Amniotic stem cell (primary cell): ENCODE results near the gene KLHL35.

ENCODE experiments used
- DNase-seq: peaks from one replicate; lab custom pipeline; 2025; lab: John Stamatoyannopoulos, UW

KLHL35 gene

GRCh38 chr11:75468534-75469340 lies 35.7 kb upstream of the KLHL35 start:
- no peak for DNase-seq

GRCh38 chr11:75467881-75468280 lies 34.9 kb upstream of the KLHL35 start:
- DNase-seq = no peak

GRCh38 chr11:75467311-75467710 lies 34.3 kb upstream of the KLHL35 start:
- DNase-seq = no peak

- no peak for DNase-seq
Measured at GRCh38 chr11:75465701-75466531, 32.9 kb upstream of the KLHL35 start.

- no peak for DNase-seq
Measured at GRCh38 chr11:75463106-75463774, 30.2 kb upstream of the KLHL35 start.

GRCh38 chr11:75462117-75462653 lies 29.2 kb upstream of the KLHL35 start:
- DNase-seq = no peak

- DNase-seq = no peak
Measured at GRCh38 chr11:75461151-75461550, 28.1 kb upstream of the KLHL35 start.

- no peak for DNase-seq
Measured at GRCh38 chr11:75456596-75457183, 23.7 kb upstream of the KLHL35 start.

GRCh38 chr11:75454987-75455386 lies 22.0 kb upstream of the KLHL35 start:
- DNase-seq = no peak

GRCh38 chr11:75453916-75454655 lies 21.1 kb upstream of the KLHL35 start:
- no peak for DNase-seq

GRCh38 chr11:75450826-75451821 lies 18.1 kb upstream of the KLHL35 start:
- DNase-seq = no peak

- DNase-seq = no peak
Measured at GRCh38 chr11:75450236-75450635, 17.2 kb upstream of the KLHL35 start.

GRCh38 chr11:75449776-75450175 lies 16.8 kb upstream of the KLHL35 start:
- no peak for DNase-seq

GRCh38 chr11:75449271-75449670 lies 16.3 kb upstream of the KLHL35 start:
- no peak for DNase-seq

GRCh38 chr11:75447415-75447814 lies 14.4 kb upstream of the KLHL35 start:
- no peak for DNase-seq

- no peak for DNase-seq
Measured at GRCh38 chr11:75445315-75445953, 12.4 kb upstream of the KLHL35 start.

- no peak for DNase-seq
Measured at GRCh38 chr11:75443043-75443442, 10.0 kb upstream of the KLHL35 start.

GRCh38 chr11:75442161-75442885 lies 9.3 kb upstream of the KLHL35 start:
- no peak for DNase-seq

GRCh38 chr11:75441804-75442132 lies 8.8 kb upstream of the KLHL35 start:
- no peak for DNase-seq
